Common myeloid progenitor, CD34-positive (primary cell): Measurements from ENCODE around the gene DAPK2.
A peak's percentile ranks its signal among the peaks of the same experiment; 100 is the strongest.

Source experiments
- CTCF ChIA-PET: fragments of 350-600 bp; sonication (Branson Sonifier 250); formaldehyde crosslinking; loops from one replicate; lab custom pipeline; 2021; ENCODE audit warnings: antibody characterized with exemption; lab: Charles Lee
- POLR2A ChIA-PET: fragments of 350-600 bp; sonication (Branson Sonifier 250); formaldehyde crosslinking; loops from one replicate; lab custom pipeline; 2021; ENCODE audit warnings: antibody characterized with exemption; lab: Charles Lee
- DNase-seq, 3 donors: peaks; one replicate each; pipeline versions ENCODE4 v3.0.0 to v3.0.0-alpha.2; 2013
- H3K27ac ChIP-seq, 2 experiments: 1 replicate in 1 of 2; 2 replicates in 1 of 2; pipeline ENCODE4 v1.7.0; 2013; ENCODE audit warnings: inconsistent platforms in 2 of 2, low read length in 2 of 2, mild to moderate bottlenecking in 2 of 2, low read depth in 1 of 2, moderate library complexity in 1 of 2; ENCODE audit not compliant: severe bottlenecking in 2 of 2, insufficient read depth in 1 of 2, poor library complexity in 1 of 2
- H3K27me3 ChIP-seq, 5 experiments: replicated peaks in 2 of 5; 1 replicate in 3 of 5; 2 replicates in 2 of 5; pipeline versions ENCODE4 v1.6.1 to v1.7.0; 2013; ENCODE audit warnings: low read length in 4 of 5, mild to moderate bottlenecking in 2 of 5, moderate library complexity in 2 of 5, inconsistent platforms in 1 of 5; ENCODE audit not compliant: insufficient read depth in 5 of 5, control insufficient read depth in 4 of 5
- H3K36me3 ChIP-seq, 4 experiments: 1 replicate in 2 of 4; 2 replicates in 2 of 4; pipeline versions ENCODE4 v1.6.1 to v1.7.0; 2013; ENCODE audit warnings: low read length in 3 of 4, control low read depth in 1 of 4, mild to moderate bottlenecking in 1 of 4; ENCODE audit not compliant: control insufficient read depth in 4 of 4, insufficient read depth in 4 of 4
- H3K4me1 ChIP-seq, 4 experiments: 1 replicate in 3 of 4; 2 replicates in 1 of 4; pipeline versions ENCODE4 v1.6.1 to v1.7.1; 2013; ENCODE audit warnings: low read length in 3 of 4, mild to moderate bottlenecking in 3 of 4, control low read depth in 1 of 4, inconsistent platforms in 1 of 4, moderate library complexity in 1 of 4; ENCODE audit not compliant: control insufficient read depth in 4 of 4, insufficient read depth in 4 of 4; ENCODE audit errors: control extremely low read depth in 1 of 4
- H3K4me3 ChIP-seq, 7 experiments: 1 replicate in 4 of 7; 2 replicates in 3 of 7; pipeline versions ENCODE4 v1.5.1 to v1.7.0; 2013; ENCODE audit warnings: mild to moderate bottlenecking in 7 of 7, low read length in 6 of 7, moderate library complexity in 6 of 7, inconsistent platforms in 2 of 7, low read depth in 2 of 7, control low read depth in 1 of 7; ENCODE audit not compliant: insufficient read depth in 4 of 7, control insufficient read depth in 1 of 7; ENCODE audit errors: extremely low read depth in 1 of 7
- H3K9me3 ChIP-seq, 5 experiments: 1 replicate in 4 of 5; 2 replicates in 1 of 5; pipeline versions ENCODE4 v1.6.1 to v1.7.1; 2013; ENCODE audit warnings: low read length in 4 of 5, mild to moderate bottlenecking in 2 of 5, inconsistent platforms in 1 of 5, low read depth in 1 of 5, moderate library complexity in 1 of 5; ENCODE audit not compliant: control insufficient read depth in 4 of 5, insufficient read depth in 2 of 5; ENCODE audit errors: control extremely low read depth in 1 of 5
- WGBS: methylation state at CpG from one replicate; pipeline ENCODE4 v1.1.5; 2013; ENCODE audit not compliant: insufficient coverage; 5-methylcytosine and 5-hydroxymethylcytosine counted together

DAPK2 gene

GRCh38 chr15:63870487-63871209, 175.6 kb downstream of the DAPK2 start:
- Histone ChIP-seq H3K9me3 (peaks cover 0 to 7% (median 3%) of the 10 kb centered on the region in 5 experiments), H3K27ac (no peak overlapping the region), H3K4me3 (no peak overlapping the region), H3K27me3 (no peaks in the 10 kb centered on the region), H3K4me1 (peaks cover 0 to 4% (median 0%) of the 10 kb centered on the region in 4 experiments), H3K36me3 (no peaks in the 10 kb centered on the region)
- CTCF ChIA-PET: interaction anchor here (0.6 to 4.4 kb wide), 9 partner anchors 11 to 117 kb away, joined by 3 to 22 read pairs (median 3); no protein-coding TSS in a partner anchor
- peak in 2 of 3 donors; percentile 31 to 34 for DNase-seq
- POLR2A ChIA-PET: no interaction called here
- 99% methylated on average over 6 of the region's 6 CpGs for WGBS

GRCh38 chr15:63870043-63870394, 176.3 kb downstream of the DAPK2 start:
- Histone ChIP-seq H3K27ac (no peak overlapping the region), H3K4me3 (no peak overlapping the region), H3K9me3 (peaks cover 0 to 7% (median 3%) of the 10 kb centered on the region in 5 experiments), H3K36me3 (no peaks in the 10 kb centered on the region), H3K4me1 (peaks cover 0 to 4% (median 0%) of the 10 kb centered on the region in 4 experiments), H3K27me3 (no peaks in the 10 kb centered on the region)
- CTCF ChIA-PET: interaction anchor here (1.0 to 4.4 kb wide), 5 partner anchors 12 to 58 kb away, joined by 3 to 22 read pairs (median 3); no protein-coding TSS in a partner anchor
- peak in 2 of 3 donors; percentile 48 to 63 for DNase-seq
- POLR2A ChIA-PET: no interaction called here
- no CpG with 5 or more reads among the region's 2 CpGs for WGBS

GRCh38 chr15:63869371-63870042, 176.8 kb downstream of the DAPK2 start:
- ChIA-PET CTCF (interaction anchor here (1.0 to 4.4 kb wide), 9 partner anchors 12 to 117 kb away, joined by 3 to 22 read pairs (median 4); no protein-coding TSS in a partner anchor), POLR2A (no interaction called here)
- no peaks in the 10 kb centered on the region for H3K27me3 ChIP-seq
- H3K4me3 ChIP-seq: no peak overlapping the region
- no peak for DNase-seq
- WGBS: 100% methylated on average over 1 of the region's 2 CpGs
- no peaks in the 10 kb centered on the region for H3K36me3 ChIP-seq
- peaks cover 0 to 7% (median 3%) of the 10 kb centered on the region in 5 experiments for H3K9me3 ChIP-seq
- H3K4me1 ChIP-seq: peaks cover 0 to 4% (median 0%) of the 10 kb centered on the region in 4 experiments
- no peak overlapping the region for H3K27ac ChIP-seq

GRCh38 chr15:63864186-63864585, 182.1 kb downstream of the DAPK2 start:
- no peak overlapping the region for H3K27ac ChIP-seq
- 86% methylated on average over 3 of the region's 3 CpGs for WGBS
- H3K9me3 ChIP-seq: no peaks in the 10 kb centered on the region
- no peaks in the 10 kb centered on the region for H3K27me3 ChIP-seq
- DNase-seq: no peak
- POLR2A ChIA-PET: no interaction called here
- CTCF ChIA-PET: interaction anchor here (1.1 kb wide), 1 partner anchor 21 kb away, joined by 4 read pairs; no protein-coding TSS in a partner anchor
- peaks cover 0 to 12% (median 8%) of the 10 kb centered on the region in 4 experiments for H3K4me1 ChIP-seq
- H3K36me3 ChIP-seq: no peaks in the 10 kb centered on the region
- no peak overlapping the region for H3K4me3 ChIP-seq

GRCh38 chr15:63861946-63862517, 184.3 kb downstream of the DAPK2 start:
- H3K36me3 ChIP-seq: no peaks in the 10 kb centered on the region
- H3K27me3 ChIP-seq: no peaks in the 10 kb centered on the region
- WGBS: 100% methylated on average over 2 of the region's 2 CpGs
- no peak for DNase-seq
- no peak overlapping the region for H3K27ac ChIP-seq
- POLR2A ChIA-PET: no interaction called here
- H3K4me1 ChIP-seq: peaks cover 2 to 19% (median 16%) of the 10 kb centered on the region in 4 experiments
- H3K9me3 ChIP-seq: no peaks in the 10 kb centered on the region
- no peak overlapping the region for H3K4me3 ChIP-seq
- CTCF ChIA-PET: interaction anchor here (0.7 kb wide), 1 partner anchor 23 kb away, joined by 3 read pairs; no protein-coding TSS in a partner anchor

GRCh38 chr15:63860555-63860954, 185.7 kb downstream of the DAPK2 start:
- H3K27me3 ChIP-seq: no peaks in the 10 kb centered on the region
- H3K4me1 ChIP-seq: peaks cover 2 to 19% (median 16%) of the 10 kb centered on the region in 4 experiments
- DNase-seq: no peak
- POLR2A ChIA-PET: interaction anchor here (0.8 kb wide), 1 partner anchor 24 kb away, joined by 4 read pairs; no protein-coding TSS in a partner anchor
- H3K9me3 ChIP-seq: no peaks in the 10 kb centered on the region
- 98% methylated on average over 4 of the region's 4 CpGs for WGBS
- H3K4me3 ChIP-seq: no peak overlapping the region
- CTCF ChIA-PET: interaction anchor here (0.9 to 1.1 kb wide), 4 partner anchors 17 to 109 kb away, joined by 3 read pairs; no protein-coding TSS in a partner anchor
- H3K27ac ChIP-seq: no peak overlapping the region
- H3K36me3 ChIP-seq: no peaks in the 10 kb centered on the region
